ENCODE results near the gene MGLL. TPM values are rescaled to one million over a fixed set of nuclear protein-coding genes. Genes with fewer than 3 reads are reported as not detected.

The MGLL gene
- total RNA-seq, 1 experiment from 2014 or later, result 2.1 TPM

- Histone ChIP-seq H3K27me3 (ENCODE audit: control insufficient read depth, insufficient read depth, low read length) (peaks cover 28% of the 10 kb centered on the region), H3K27ac (ENCODE audit: low read length) (no peak overlapping the region), H3K36me3 (ENCODE audit: control insufficient read depth, insufficient read depth, low read length) (no peaks in the 10 kb centered on the region), H3K9me3 (ENCODE audit: control insufficient read depth, insufficient read depth, low read depth, low read length) (no peaks in the 10 kb centered on the region), H3K4me1 (ENCODE audit: control insufficient read depth, insufficient read depth, low read length) (no peaks in the 10 kb centered on the region), H3K4me3 (ENCODE audit: low read depth in 2 of 2, low read length in 2 of 2) (no peak overlapping the region)
- in situ Hi-C loops (cut with HindIII; ENCODE audit: low pct_unique_long_range_greater_than_20kb, low sequenced_read_pairs), result no loop called here
- TF ChIP-seq CTCF (IDR thresholded peaks at IDR 0.05), result no peak
- TF ChIP-seq REST (IDR thresholded peaks at IDR 0.05; ENCODE audit: insufficient read depth in 1 of 2, low read depth in 2 of 2, low read length in 1 of 2), result no peak
- no peak for TF ChIP-seq POLR2AphosphoS5 (IDR thresholded peaks at IDR 0.05; ENCODE audit: low read depth, low read length)
- no peak for TF ChIP-seq TCF7L2 (IDR thresholded peaks at IDR 0.05; ENCODE audit: low read depth, low read length)
- TF ChIP-seq SIN3A (IDR thresholded peaks at IDR 0.05; ENCODE audit: borderline replicate concordance, insufficient read depth, low read depth, low read length), result no peak
- no TSS peak for BruUV-seq (replicated peaks)
- ChIA-PET POLR2A (no interaction called here), CTCF (no interaction called here)
- intact Hi-C loops (cut with micrococcal nuclease; ENCODE audit: unreplicated experiment), result no loop called here
- ATAC-seq, result no peak
- DNase-seq (ENCODE audit: low read depth, low spot score), result no peak
These were observed 43.6 kb upstream of the MGLL start for GRCh38 chr3:127865941-127866340.

GRCh38 chr3:127860211-127860696, 37.9 kb upstream of the MGLL start:
- DNase-seq (ENCODE audit: low read depth, low spot score) (no peak), ATAC-seq (no peak)
- H3K27me3 ChIP-seq (ENCODE audit: control insufficient read depth, insufficient read depth, low read length), result peaks cover 3% of the 10 kb centered on the region; the same call in 1 of the 2 replicates
- in situ Hi-C loops (cut with HindIII; ENCODE audit: low pct_unique_long_range_greater_than_20kb, low sequenced_read_pairs) (no loop called here), intact Hi-C loops (cut with micrococcal nuclease; ENCODE audit: unreplicated experiment) (no loop called here)
- no peaks in the 10 kb centered on the region for H3K4me1 ChIP-seq (ENCODE audit: control insufficient read depth, insufficient read depth, low read length)
- CTCF ChIA-PET, result no interaction called here
- BruUV-seq (replicated peaks), result no TSS peak
- H3K4me3 ChIP-seq (ENCODE audit: low read depth in 2 of 2, low read length in 2 of 2), result no peak overlapping the region
- POLR2A ChIA-PET, result no interaction called here
- no peaks in the 10 kb centered on the region for H3K36me3 ChIP-seq (ENCODE audit: control insufficient read depth, insufficient read depth, low read length)
- H3K27ac ChIP-seq (ENCODE audit: low read length), result no peak overlapping the region
- no peaks in the 10 kb centered on the region for H3K9me3 ChIP-seq (ENCODE audit: control insufficient read depth, insufficient read depth, low read depth, low read length)
- TF ChIP-seq POLR2AphosphoS5 (IDR thresholded peaks at IDR 0.05; ENCODE audit: low read depth, low read length) (no peak), REST (IDR thresholded peaks at IDR 0.05; ENCODE audit: insufficient read depth in 1 of 2, low read depth in 2 of 2, low read length in 1 of 2) (no peak), TCF7L2 (IDR thresholded peaks at IDR 0.05; ENCODE audit: low read depth, low read length) (no peak), SIN3A (IDR thresholded peaks at IDR 0.05; ENCODE audit: borderline replicate concordance, insufficient read depth, low read depth, low read length) (no peak), CTCF (IDR thresholded peaks at IDR 0.05) (no peak)
